CD4-positive, alpha-beta T cell treated with Interleukin-15 for 1 hour (primary cell): ENCODE measurements around the gene DLGAP1.
"Not testable (repeated sequence)": the region's sequence is repeated elsewhere in the genome, so short reads cannot be mapped to it uniquely, and the experiment has no call there.

ENCODE experiments used
- DNase-seq: peaks from one replicate; pipeline ENCODE4 v3.0.0-alpha.2; 2020

Gene DLGAP1

DNA sequence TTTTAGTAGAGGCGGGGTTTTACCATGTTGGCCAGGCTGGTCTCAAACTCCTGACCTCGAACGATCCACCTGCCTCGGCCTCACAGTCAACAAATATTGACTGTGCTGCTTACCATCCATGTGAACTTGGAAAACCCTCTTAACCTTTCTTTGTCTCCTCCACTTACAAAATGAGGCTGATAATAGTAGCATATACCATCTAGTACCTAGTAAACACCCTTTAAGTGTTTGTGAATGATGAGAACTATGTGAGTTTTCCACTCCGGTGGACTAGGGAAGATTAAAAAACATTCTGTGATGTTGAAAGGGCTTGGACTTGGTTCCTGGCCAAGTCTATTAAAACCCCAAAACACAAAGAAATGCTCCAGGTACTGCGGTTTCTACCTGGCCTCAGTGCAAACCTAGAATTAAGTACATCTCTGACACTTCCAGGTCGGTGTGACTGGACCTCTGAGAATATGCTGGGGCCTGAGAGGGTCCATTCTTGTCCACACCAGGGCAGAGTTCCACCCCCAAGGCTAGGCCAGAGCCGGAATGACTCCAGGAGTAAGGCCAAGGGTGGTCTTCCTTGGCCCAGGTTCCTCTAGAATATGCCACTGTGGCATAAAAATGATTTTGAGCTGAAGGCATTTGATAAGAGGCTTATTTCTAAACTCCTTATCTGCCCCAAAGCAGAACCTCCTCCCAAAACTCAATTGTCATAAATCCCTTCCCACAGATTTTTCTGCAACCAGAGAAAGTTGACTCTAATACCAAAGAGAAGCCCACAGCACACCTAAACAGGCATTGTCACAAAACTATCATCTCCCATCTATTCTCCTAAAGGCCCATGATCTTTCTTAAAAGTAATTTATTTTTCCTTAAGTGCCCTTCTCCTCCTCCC is 787.6 kb downstream of the DLGAP1 start:
- no peak for DNase-seq

DNA sequence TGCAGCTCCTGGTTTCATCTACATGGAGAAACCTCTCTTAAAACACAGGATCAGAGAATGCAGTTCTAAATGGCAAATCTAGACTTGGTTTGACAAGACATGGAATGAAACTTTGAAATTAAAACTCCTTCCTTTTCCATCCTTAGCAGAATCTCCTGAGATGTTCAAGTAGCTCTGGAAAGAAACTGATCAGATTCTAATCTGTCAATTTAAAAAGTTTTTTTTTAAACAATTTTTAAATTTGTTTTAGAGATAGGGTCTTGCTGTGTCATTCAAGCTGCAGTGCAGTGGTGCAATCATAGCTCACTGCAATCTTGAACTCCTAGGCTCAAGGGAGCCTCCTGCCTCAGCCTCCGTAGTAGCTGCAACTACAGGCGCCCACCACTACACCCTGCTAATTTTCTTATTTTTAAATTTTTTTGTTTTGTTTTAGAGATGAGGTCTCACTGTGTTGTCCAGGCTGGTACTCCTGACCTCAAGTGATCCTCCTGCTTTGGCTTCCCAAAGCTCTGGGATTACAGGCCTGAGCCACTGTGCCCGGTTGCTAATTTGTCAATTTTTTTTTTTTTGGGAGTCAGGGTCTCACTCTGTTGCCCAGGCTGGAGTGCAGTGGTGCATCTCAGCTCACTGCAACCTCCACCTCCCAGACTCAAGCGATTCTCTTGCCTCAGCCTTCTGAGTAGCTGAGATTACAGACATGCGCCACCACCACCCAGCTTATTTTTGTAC is 788.4 kb downstream of the DLGAP1 start:
- no peak for DNase-seq

DNA sequence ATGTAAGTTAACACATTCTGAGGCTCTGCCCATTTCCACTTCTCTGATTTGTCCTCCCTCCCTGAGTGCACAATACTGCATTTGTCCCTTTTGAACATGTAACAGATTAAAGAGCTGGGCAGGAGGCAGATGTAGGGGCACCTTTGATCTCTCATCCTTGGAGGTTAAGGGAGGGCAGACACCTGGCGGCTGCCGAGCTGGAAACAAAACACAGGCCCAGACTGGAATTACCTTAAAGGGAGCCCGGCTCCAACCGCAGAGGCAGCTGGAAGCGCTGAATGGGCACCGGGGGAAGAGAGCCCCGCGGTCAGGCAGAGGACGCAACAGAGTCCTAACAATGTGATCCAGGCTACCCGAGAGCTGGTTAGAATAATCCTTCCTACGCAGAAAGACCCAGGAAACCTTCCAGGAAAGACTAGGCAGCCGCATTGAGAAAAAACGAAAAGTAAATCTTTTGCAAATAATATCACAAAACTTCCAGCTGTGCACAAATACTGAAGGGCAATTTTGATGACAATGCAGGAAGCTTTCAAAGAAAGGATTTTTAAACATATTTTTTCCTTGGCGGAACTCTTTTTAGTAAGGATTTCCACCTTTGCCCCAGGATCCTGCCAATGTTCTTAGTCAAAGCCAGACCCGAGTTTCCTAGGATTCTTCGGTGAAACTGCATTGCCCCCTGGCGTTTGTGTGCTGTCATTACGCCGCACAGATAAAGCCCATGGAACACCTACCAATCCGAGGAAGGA is 789.2 kb downstream of the DLGAP1 start:
- DNase-seq, result peak; percentile 70

DNA sequence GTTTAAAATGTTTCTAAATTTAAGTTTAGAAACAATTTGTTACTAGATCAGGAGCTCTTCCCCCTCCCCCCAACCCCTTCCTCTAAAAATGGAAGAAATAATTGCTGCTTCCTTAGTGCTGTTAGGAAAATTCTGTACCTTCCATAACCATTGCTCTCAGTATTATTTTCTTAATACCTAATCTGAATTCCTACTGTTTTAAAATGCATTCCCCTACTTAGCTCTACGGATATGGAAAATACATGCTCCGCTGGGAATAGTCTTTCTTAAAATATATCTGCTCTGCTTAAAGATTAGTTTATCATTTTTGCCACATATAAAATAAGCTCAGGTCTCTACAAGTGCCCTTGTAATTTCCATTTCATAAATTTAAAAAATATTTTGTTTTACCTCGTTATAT is 789.9 kb downstream of the DLGAP1 start:
- DNase-seq, result no peak

DNA sequence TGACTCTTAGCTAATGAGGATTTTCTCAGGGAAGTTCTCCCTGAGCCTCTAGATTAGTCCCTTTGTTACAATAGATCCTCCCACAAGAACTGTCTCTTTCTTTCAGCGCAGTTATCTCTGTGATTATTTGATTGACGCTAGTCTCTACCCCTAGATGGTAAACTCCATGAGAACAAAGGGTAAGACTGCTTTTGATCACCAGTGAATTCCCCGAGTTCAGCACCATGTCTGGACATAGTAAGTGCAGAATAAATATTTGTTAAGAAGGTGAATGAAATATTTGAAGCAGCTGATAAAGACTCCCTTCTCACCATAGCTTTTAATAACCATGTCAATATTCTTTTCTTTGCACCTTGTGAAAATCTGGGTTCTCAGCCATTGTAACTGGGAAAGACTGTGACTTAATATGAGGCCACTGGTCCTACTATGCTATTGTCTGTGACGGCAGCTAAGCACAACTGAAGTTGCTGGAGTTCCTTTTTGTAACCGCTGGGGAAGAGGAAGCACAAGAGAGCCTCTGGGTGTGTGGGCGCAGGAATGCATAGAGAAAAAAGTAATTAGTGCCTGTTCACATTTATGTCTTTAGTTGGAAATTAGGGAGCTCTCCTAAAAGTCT is 790.4 kb downstream of the DLGAP1 start:
- no peak for DNase-seq

DNA sequence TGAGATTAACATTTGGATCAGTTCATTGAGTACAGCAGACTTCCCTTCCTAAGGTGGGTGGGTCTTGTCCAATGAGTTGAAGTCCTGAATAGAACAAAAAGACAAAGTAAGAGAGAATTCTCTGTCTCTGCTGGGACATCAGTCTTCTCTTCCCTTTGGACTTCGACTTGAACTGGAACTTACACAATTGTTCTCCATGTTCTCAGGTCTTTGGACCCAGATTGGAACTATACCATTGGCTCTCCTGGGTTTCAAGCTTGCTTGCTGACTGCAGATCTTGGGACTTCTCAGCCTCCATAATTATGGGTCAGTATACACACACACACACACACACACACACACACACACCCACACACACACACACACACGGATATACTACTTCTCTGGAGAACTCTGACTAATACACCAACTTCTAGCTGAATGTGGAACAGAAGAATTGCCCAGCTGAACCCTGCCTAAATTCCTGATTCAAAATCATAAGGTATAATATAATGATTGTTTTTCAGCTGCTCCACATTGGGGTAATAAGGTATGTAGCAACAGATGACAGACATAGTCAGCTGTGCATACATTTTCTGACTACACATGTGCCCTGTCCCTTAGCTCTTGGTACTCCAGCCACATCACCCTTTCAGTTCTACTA is 791.1 kb downstream of the DLGAP1 start:
- no peak for DNase-seq

- no peak for DNase-seq
Observed at GRCh38 chr18:3661989-3662388, 793.1 kb downstream of the DLGAP1 start.

GRCh38 chr18:3660739-3661515 is 794.2 kb downstream of the DLGAP1 start:
- peak; percentile 56 for DNase-seq

DNA sequence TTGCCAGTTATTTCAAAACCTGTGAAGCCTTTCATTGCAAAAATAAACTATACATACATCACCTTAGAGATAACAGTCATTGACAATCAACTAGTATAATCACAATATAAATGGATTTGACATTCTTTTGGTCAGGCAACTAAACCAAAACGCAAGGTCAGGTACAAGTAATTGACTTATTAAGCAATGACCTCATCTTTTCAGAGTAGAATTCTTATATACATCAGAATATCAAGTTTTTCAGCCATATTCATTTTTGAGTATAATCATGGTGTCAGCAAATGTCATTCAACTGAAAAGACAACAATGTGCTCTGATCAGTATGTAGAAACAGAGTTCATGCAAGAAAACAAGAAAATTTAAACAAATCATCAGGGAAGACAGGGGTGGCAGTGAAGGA is 796.6 kb downstream of the DLGAP1 start:
- no peak for DNase-seq

- no peak for DNase-seq
Observed at GRCh38 chr18:3655254-3656050, 799.7 kb downstream of the DLGAP1 start.

DNA sequence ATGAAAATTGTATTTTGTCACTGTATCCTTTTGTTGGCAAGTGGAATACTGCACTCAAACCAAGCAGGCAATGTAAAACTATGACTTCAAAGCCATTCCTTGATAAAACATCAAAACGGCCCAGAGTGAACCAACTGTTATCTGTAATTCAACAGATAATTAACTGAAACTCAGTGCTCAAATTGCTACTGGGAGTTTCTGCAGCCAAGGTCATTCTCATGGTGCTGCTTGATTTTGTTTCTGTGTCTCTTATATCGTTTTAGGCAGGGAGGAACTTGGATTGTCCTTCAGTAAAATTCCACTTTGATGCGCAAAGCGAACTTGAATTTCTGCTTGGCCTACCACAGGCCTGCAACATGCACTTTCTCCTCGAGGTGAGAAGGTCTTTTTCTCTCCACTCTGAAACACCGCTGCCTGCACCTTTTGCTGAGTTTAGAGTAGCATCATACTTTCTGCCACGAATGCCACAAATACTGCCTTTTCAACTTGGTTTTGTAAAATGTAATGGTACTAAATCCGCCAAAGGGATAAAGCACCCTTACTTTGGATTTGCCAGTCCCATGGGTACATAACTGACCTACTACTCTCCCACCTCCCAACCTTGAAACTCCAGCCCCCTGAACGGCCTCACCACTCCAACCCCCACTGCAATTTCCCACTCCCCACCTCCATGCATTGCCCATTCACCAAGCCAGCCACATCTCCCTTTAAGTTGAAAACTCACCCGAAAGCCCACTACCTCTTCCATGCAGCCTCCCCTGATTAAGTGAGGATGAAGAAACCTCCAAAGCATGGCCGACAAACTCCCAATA is 800.5 kb downstream of the DLGAP1 start:
- DNase-seq, result no peak

DNA sequence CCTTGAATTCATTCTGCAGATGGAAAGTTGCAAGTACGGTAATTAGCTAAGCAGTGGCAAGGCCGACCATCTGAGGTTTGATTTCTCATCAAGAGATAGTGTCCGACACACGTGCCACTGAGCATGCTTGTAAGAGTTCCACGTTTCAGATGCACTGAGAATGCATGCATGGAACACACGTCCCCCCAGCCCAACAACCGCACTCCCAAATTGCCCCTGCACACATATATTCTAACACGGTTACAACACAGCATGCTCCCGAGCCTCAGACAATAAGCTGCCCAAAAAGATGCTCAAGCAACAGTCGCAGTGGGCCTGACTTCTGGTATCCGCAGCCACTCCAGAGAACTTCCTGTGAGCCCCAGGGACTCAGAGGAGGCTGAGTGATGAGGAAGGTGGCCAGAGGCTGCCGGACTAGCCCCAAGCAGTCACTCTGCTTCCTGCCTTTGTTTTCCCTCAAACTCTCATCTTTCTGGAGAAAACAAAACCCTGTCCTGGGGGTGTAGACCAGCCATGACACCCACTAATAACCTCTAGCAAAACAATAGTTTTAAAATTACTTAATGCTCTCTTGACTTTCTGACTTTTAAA is 801.2 kb downstream of the DLGAP1 start:
- no peak for DNase-seq

GRCh38 chr18:3653263-3653850 is 801.8 kb downstream of the DLGAP1 start:
- DNase-seq, result no peak

DNA sequence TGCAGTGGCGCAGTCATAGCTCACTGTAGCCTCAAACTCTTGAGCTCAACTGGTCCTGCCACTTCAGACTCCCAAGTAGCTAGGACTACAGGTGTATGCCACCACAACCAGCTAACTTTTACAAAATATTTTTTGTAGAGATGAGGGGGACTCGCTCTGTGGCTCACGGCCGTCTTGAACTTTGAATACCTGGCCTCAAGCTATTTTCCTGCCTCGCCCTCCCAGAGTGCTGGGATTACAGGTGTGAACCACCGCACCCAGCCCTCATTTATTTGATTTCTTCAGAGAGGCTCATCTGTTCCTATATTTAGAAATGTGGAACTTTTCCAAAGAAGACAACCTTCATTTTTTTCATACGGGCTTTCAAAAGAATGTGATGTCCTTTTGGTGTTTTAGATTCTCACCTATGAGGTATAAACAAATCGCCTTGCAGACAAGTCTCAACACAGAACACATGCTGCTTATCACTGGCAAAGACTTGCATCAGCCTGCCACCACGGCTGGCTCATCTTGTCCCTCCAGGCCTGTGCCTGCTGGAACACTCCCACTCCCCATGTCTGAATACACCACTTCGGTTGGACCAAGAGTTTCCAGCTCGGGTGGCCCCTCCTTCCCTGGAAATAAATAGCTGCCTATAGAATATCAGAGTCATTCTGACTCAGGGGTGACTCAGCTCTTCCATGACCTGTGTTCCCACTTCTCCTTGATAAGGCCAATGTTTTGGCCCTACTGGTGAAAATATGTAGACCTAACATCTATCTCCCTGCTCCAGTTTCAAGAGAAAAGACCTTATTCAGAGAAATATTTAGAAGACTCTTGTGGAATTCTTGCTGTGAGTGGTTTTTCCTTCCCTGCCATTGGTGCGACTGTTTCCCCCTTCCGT is 802.5 kb downstream of the DLGAP1 start:
- DNase-seq, result peak; percentile 45

DNA sequence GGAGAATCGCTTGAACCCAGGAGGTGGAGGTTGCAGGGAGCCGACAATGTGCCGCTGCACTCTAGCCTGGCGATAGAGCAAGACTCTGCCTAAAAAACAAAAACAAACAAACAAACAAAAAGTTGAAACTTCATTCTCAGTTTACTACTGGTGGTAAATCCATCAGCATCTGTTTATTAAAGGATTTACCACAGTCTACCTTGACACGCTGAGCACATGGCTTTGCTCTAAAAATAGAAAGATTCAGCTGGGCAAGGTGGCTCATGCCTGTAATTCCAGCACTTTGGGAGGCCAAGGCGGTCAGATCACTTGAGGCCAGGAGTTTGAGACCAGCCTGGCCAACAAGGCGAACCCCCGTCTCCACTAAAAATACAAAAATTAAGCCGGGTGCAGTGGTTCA is 803.8 kb downstream of the DLGAP1 start:
- no peak for DNase-seq

DNA sequence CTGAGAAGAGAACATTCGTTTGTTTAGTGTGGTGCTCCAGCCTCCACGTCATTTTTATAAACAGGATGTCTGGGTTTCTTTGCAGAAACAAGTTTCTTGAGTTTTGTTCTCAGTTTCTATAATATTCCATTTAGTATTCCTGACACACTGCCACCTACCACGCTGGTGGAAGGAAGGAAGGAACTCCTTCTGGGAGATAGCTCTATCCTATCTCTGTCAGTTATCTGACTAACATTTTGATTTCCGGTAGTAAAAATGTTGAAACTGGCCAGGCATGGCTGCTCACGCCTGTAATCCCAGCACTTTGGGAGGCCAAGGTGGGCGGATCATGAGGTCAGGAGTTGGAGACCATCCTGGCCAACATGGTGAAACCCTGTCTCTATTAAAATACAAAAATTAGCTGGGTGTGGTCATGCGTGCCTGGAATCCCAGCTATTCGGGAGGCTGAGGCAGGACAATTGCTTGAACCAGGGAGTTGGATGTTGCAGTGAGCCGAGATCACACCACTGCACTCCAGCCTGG is 804.5 kb downstream of the DLGAP1 start:
- not testable (repeated sequence) for DNase-seq

DNA sequence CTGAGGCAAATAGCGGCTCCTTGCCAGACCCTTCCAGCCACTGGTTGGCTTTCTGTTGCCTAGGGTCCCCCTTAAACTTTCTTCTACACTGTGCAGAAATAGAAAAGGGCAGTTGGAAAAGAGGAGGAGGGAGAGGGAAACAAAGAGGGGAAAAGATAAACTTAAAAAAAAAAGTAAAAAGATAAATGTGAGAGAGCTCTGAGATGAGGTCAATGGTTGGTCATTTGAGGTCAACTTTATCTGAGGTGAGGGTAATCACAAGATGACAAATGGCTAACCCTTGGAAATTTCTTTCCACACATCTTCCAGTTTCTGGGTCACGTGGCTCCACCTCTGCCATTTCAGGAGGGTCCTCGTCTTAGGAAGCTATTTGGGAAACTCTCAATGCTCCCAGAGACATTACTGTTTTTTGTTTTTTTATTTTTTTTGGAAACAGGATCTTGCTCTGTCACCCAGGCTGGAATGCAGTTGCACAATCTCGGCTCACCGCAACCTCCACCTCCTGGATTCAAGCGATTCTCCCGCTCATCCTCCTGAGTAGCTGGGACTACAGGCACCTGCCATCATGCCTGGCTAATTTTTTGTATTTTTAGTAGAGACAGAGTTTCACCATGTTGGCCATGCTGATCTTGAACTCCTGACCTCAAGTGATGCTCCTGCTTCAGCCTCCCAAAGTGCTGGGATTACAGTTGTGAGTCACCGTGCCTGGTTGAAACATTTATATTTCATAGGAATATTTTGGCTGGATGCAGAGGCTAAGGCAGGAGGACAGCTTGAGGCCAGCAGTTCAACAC is 805.3 kb downstream of the DLGAP1 start:
- no peak for DNase-seq
